GM12865 (cell line): Measurements from ENCODE around the gene TMEM132D.
"Not testable (repeated sequence)": the region's sequence is repeated elsewhere in the genome, so short reads cannot be mapped to it uniquely, and the experiment has no call there.

ENCODE experiments used
- DNase-seq: peaks from one replicate; pipeline ENCODE4 v3.0.0; 2010; ENCODE audit warnings: low read depth
- H3K4me3 ChIP-seq: 2 replicates; pipeline ENCODE4 v1.5.1; 2011; ENCODE audit warnings: mild to moderate bottlenecking, low read depth, low read length, control low read depth
- TF ChIP-seq, protein P1 (sequence below): IDR thresholded peaks from 2 replicates; pipeline ENCODE4 v1.5.1; 2011; ENCODE audit warnings: low read length, control low read depth, low read depth, inconsistent platforms; ENCODE audit not compliant: insufficient read depth; ENCODE audit errors: missing control alignments

TMEM132D gene

DNA sequence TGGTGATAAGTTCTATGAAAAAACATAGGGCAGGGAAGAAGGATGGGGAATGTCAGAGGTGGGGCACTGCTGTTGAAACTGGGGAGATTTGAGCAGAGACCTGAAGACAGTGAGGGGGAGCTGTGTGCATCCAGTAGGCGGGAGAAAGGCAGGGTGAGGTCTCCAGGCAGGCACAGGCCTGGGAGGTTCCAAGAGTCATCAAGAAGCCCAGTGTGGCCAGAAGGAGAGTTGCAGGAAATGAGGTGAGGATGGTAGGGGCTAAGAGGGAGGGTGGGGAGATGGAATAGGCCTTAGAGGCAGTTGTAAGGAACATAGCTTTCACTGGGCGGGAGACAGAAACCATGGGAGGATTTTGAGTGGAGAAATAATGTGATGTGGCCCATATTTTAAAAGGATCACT, 708.7 kb downstream of the TMEM132D start:
- no peak for DNase-seq
- no peak overlapping the region for H3K4me3 ChIP-seq
- TF ChIP-seq, protein P1, sequence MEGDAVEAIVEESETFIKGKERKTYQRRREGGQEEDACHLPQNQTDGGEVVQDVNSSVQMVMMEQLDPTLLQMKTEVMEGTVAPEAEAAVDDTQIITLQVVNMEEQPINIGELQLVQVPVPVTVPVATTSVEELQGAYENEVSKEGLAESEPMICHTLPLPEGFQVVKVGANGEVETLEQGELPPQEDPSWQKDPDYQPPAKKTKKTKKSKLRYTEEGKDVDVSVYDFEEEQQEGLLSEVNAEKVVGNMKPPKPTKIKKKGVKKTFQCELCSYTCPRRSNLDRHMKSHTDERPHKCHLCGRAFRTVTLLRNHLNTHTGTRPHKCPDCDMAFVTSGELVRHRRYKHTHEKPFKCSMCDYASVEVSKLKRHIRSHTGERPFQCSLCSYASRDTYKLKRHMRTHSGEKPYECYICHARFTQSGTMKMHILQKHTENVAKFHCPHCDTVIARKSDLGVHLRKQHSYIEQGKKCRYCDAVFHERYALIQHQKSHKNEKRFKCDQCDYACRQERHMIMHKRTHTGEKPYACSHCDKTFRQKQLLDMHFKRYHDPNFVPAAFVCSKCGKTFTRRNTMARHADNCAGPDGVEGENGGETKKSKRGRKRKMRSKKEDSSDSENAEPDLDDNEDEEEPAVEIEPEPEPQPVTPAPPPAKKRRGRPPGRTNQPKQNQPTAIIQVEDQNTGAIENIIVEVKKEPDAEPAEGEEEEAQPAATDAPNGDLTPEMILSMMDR: no peak

DNA sequence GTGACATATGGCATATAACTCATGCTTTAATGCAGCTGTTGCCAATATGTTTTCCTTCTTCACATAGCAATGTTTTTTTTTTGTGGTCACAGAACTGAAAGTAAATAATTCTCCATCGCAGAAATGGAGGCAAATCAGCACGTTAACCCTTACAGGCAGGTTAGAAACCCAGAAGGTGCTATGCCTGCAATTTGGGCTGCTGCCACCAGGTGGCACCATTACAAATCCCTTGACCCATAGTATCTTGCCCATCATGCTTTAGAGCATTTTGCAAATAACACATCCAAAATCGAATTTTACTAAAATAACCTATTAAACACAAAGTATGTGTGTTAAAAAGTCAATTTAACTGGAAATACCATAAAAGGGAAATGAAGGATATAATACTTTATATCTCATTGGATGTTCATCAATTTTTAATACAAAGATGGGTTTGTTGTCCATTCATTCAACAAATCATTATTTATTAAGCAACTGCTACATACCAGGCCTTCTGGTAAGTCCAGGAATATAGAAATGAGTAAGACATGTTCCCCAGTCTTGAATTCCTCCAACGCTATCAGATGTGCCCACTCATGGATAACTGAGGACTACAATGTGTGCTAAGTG, 710.5 kb downstream of the TMEM132D start:
- peak; percentile 44 for DNase-seq
- TF ChIP-seq, protein P1: peak; percentile 69
- H3K4me3 ChIP-seq: no peak overlapping the region

DNA sequence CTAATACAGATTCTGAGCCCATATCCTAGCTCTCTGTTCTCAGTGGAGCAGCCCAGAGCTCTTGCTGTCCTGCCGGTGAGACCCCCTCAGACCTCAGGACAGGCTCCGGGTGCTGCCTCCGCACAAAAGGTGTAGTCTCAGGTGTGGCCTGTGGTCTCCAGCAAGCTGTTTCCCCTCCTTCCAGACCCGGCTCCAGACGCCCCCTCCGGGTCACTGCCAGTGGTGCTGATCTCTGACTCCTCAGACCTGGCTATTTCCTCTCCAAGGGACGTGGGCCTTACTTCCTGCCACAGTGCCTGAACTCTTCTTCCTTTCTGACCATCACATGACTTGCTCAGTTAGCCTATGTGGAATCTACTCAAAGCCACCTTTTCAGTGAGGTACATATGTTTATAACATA, 713.0 kb downstream of the TMEM132D start:
- TF ChIP-seq, protein P1: peak; percentile 1
- DNase-seq: no peak

DNA sequence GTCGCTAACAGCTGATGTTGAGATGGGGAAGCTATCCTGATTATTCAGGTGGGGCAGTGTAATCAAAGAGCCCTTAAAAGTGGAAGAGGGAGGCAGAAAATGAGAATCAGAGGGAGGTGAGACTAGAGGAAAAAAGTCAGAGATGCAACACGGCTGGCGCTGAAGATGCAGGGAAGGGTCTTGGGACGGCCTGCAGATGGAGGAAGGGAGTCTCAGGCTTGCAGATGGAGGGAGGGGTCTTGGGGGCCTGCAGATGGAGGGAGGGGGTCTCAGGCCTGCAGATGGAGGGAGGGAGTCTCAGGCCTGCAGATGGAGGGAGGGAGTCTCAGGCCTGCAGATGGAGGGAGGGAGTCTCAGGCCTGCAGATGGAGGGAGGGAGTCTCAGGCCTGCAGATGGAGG, 713.9 kb downstream of the TMEM132D start:
- DNase-seq, H3K4me3 ChIP-seq: not testable (repeated sequence)

More for the DNA sequence above, 713.0 kb downstream of the TMEM132D start:
- no peak overlapping the region for H3K4me3 ChIP-seq

DNA sequence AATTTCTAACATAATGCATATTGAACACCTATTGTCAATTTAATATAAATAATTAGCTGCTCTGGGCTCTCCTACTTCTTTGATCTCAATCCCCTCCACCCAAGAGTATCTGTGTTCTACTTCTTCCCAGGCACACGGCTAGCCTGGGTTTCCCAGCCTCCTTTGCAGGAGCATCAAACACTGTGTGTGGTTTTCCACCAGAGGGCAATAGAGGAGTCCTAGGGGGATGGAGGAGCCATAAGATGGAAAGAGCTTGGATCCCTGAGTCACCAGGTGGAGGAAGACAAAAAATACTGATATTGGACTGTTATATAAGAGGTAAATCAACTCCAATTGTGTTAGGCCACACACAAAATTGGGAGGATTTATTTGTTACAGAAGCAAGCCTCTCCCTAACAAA, 716.9 kb downstream of the TMEM132D start:
- TF ChIP-seq, protein P1: no peak
- H3K4me3 ChIP-seq: no peak overlapping the region
- no peak for DNase-seq

DNA sequence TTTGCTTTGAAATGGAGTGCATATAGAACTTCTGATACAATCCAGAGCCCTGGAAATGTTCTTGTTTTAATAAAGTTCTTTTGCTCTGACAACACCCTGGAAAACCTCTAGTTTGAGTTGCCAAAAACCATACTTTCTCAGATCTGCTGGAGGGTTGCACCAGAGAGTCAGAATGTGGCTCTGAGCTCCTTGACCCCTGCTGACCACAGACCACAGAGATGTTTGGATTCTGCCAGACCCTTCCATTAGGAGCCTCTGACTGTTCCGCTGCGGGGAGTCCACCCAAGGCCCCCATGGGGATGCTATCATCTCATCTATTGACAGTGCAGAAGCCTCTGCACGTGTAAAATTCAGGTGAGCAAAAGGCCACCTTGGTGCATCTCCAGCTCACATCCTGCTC, 718.0 kb downstream of the TMEM132D start:
- no peak for DNase-seq
- H3K4me3 ChIP-seq: no peak overlapping the region
- TF ChIP-seq, protein P1: no peak

DNA sequence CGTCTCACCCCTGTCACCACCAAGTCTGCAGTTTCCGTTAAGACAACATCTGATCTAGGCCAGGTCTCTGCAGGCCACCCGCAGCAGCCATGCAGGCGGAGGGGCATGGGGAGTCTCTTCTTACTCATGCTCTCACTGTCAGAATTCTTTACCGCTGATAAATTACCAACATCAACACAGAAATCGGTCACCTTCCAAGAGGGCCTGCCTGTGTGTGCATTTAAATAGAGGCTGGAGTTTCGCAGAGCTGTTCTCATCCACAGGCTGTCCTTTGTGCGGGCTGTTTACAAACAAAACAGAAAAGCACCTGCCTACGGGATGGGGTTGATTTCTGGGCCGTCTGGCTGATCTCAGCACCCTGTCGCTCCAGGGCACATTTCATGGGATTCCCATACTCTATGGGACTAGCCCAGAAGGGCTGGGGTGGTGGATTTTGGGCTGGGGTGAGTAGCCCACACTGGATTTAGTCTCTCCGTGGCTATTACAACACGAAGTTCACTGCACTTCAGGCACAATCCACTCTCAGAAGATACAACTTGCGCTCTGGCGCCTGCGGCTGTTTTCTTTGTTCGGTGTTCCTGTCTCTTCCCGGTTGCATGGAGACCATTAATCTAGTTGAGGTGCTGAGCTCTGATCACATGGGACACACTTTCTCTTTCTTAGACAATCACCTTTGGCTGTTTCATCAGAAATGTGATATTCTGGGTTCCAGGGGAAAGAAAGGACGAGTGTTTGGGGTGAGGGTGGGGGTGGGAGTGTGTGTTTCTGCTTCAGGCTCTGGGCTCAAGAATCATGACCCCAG, 719.5 kb downstream of the TMEM132D start:
- TF ChIP-seq, protein P1: no peak
- H3K4me3 ChIP-seq: no peak overlapping the region
- no peak for DNase-seq
